ENCODE results near the gene TRIM71.

DNA sequence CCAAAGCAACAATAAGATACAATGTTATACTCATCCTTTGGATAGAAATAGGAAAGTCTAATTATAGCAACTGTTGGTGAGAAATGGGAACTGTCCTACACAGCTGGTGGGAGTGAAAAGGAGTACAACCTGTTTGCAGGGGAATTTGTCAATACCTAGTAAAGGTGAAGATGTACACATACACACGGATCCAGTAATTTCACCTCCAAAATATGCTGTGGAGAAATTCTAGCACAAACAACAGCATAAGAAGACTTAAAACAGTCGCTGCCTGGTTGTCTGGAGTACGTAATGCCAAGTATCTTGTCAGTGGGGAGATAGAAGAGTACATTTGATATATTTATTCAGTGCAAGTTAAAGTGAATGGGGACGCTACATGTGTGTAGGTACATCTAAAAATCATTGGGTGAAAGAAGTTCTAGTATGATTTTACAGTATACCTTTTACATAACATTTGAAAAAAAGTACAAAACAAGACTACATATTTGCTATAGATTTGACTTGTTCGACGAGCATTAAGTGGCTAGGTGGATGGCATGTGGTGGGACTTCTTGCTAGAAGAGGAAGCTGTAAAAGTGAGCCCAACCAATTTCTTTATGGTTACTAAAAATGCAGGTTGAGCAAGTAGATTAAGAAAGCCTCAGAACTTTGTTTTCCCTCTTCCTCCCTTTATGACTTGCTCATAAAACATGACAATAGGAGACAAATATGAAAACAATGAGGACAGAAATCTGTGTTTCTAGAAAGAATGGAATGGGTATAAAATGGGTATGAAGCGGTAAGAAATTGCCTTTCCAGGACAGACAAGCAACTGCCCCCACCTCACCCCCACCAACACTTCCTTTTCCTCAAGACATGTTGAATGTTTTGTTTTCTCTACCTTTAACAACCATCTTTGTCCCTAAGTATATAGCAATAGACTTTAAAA lies 83.5 kb downstream of the TRIM71 start:
- TF ChIP-seq, protein P1, sequence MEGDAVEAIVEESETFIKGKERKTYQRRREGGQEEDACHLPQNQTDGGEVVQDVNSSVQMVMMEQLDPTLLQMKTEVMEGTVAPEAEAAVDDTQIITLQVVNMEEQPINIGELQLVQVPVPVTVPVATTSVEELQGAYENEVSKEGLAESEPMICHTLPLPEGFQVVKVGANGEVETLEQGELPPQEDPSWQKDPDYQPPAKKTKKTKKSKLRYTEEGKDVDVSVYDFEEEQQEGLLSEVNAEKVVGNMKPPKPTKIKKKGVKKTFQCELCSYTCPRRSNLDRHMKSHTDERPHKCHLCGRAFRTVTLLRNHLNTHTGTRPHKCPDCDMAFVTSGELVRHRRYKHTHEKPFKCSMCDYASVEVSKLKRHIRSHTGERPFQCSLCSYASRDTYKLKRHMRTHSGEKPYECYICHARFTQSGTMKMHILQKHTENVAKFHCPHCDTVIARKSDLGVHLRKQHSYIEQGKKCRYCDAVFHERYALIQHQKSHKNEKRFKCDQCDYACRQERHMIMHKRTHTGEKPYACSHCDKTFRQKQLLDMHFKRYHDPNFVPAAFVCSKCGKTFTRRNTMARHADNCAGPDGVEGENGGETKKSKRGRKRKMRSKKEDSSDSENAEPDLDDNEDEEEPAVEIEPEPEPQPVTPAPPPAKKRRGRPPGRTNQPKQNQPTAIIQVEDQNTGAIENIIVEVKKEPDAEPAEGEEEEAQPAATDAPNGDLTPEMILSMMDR (IDR thresholded peaks at IDR 0.05) = no peak
- no peak for TF ChIP-seq EZH2 (IDR thresholded peaks at IDR 0.05; ENCODE audit: borderline replicate concordance, insufficient read depth, low read depth, low read length, poor library complexity, severe bottlenecking)
